ENCODE measurements around the gene TBC1D1. TPM values are rescaled to one million over a fixed set of nuclear protein-coding genes. Genes with fewer than 3 reads are reported as not detected.

TBC1D1 gene
- total RNA-seq, 1 experiment from 2014 or later: 106 TPM

GRCh38 chr4:38025665-38026064, 134.8 kb downstream of the TBC1D1 start:
- intact Hi-C loops (cut with micrococcal nuclease; ENCODE audit: unreplicated experiment): no loop called here
- peaks cover 2% of the 10 kb centered on the region; the same call in 1 of the 2 replicates for H3K36me3 ChIP-seq (ENCODE audit: low read depth)
- CTCF ChIA-PET: no interaction called here

GRCh38 chr4:38026158-38026740, 135.4 kb downstream of the TBC1D1 start:
- CTCF ChIA-PET: no interaction called here
- no peak overlapping the region for H3K27ac ChIP-seq

More at GRCh38 chr4:38025665-38026064, 134.8 kb downstream of the TBC1D1 start:
- BruUV-seq (replicated peaks): no TSS peak
- Histone ChIP-seq H3K4me3 (no peak overlapping the region), H3K9me2 (ENCODE audit: insufficient read depth) (no peaks in the 10 kb centered on the region), H3K79me2 (ENCODE audit: low read depth) (no peaks in the 10 kb centered on the region), H4K20me1 (ENCODE audit: insufficient read depth) (no peaks in the 10 kb centered on the region), H2AFZ (no peak overlapping the region), H3F3A (ENCODE audit: insufficient read depth, low read depth) (no peaks in the 10 kb centered on the region), H3K4me2 (no peak overlapping the region), H3K4me1 (replicated peaks; ENCODE audit: insufficient read depth) (no peaks in the 10 kb centered on the region), H3K27me3 (ENCODE audit: insufficient read depth, low read depth) (no peaks in the 10 kb centered on the region), H3K9me3 (ENCODE audit: insufficient read depth, low read depth) (no peaks in the 10 kb centered on the region), H3K27ac (no peak overlapping the region)
- DNase-seq: no peak
- TF ChIP-seq, protein P1, sequence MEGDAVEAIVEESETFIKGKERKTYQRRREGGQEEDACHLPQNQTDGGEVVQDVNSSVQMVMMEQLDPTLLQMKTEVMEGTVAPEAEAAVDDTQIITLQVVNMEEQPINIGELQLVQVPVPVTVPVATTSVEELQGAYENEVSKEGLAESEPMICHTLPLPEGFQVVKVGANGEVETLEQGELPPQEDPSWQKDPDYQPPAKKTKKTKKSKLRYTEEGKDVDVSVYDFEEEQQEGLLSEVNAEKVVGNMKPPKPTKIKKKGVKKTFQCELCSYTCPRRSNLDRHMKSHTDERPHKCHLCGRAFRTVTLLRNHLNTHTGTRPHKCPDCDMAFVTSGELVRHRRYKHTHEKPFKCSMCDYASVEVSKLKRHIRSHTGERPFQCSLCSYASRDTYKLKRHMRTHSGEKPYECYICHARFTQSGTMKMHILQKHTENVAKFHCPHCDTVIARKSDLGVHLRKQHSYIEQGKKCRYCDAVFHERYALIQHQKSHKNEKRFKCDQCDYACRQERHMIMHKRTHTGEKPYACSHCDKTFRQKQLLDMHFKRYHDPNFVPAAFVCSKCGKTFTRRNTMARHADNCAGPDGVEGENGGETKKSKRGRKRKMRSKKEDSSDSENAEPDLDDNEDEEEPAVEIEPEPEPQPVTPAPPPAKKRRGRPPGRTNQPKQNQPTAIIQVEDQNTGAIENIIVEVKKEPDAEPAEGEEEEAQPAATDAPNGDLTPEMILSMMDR (conservative IDR thresholded peaks at IDR 0.05): no peak
- TF ChIP-seq EZH2 (IDR thresholded peaks at IDR 0.05; ENCODE audit: low read depth): no peak
- POLR2A ChIA-PET (ENCODE audit: unreplicated experiment): no interaction called here

GRCh38 chr4:38030023-38030422, 139.1 kb downstream of the TBC1D1 start:
- POLR2A ChIA-PET (ENCODE audit: unreplicated experiment): no interaction called here
- no peaks in the 10 kb centered on the region for H4K20me1 ChIP-seq (ENCODE audit: insufficient read depth)
- H3K4me3 ChIP-seq: no peak overlapping the region
- H3K4me1 ChIP-seq (replicated peaks; ENCODE audit: insufficient read depth): no peaks in the 10 kb centered on the region
- TF ChIP-seq, protein P1 (conservative IDR thresholded peaks at IDR 0.05): no peak
- TF ChIP-seq EZH2 (IDR thresholded peaks at IDR 0.05; ENCODE audit: low read depth): no peak
- no peaks in the 10 kb centered on the region for H3K27me3 ChIP-seq (ENCODE audit: insufficient read depth, low read depth)
- peaks cover 2% of the 10 kb centered on the region; the same call in 1 of the 2 replicates for H3K36me3 ChIP-seq (ENCODE audit: low read depth)
- no peaks in the 10 kb centered on the region for H3K9me3 ChIP-seq (ENCODE audit: insufficient read depth, low read depth)
- no peak overlapping the region for H3K27ac ChIP-seq
- H2AFZ ChIP-seq: no peak overlapping the region
- no TSS peak for BruUV-seq (replicated peaks)
- CTCF ChIA-PET: no interaction called here
- no peak overlapping the region for H3K4me2 ChIP-seq
- H3K79me2 ChIP-seq (ENCODE audit: low read depth): no peaks in the 10 kb centered on the region
- DNase-seq: no peak
- intact Hi-C loops (cut with micrococcal nuclease; ENCODE audit: unreplicated experiment): no loop called here
- H3K9me2 ChIP-seq (ENCODE audit: insufficient read depth): no peaks in the 10 kb centered on the region
- H3F3A ChIP-seq (ENCODE audit: insufficient read depth, low read depth): no peaks in the 10 kb centered on the region

More at GRCh38 chr4:38026158-38026740, 135.4 kb downstream of the TBC1D1 start:
- intact Hi-C loops (cut with micrococcal nuclease; ENCODE audit: unreplicated experiment): no loop called here
- no peak overlapping the region for H3K4me2 ChIP-seq
- no peaks in the 10 kb centered on the region for H3K9me3 ChIP-seq (ENCODE audit: insufficient read depth, low read depth)
- no peak overlapping the region for H3K4me3 ChIP-seq
- H3F3A ChIP-seq (ENCODE audit: insufficient read depth, low read depth): no peaks in the 10 kb centered on the region
- H4K20me1 ChIP-seq (ENCODE audit: insufficient read depth): no peaks in the 10 kb centered on the region
- H3K36me3 ChIP-seq (ENCODE audit: low read depth): peaks cover 2% of the 10 kb centered on the region; the same call in 1 of the 2 replicates
- H2AFZ ChIP-seq: no peak overlapping the region
- H3K79me2 ChIP-seq (ENCODE audit: low read depth): no peaks in the 10 kb centered on the region
- no peaks in the 10 kb centered on the region for H3K4me1 ChIP-seq (replicated peaks; ENCODE audit: insufficient read depth)
- TF ChIP-seq EZH2 (IDR thresholded peaks at IDR 0.05; ENCODE audit: low read depth): no peak
- TF ChIP-seq, protein P1 (conservative IDR thresholded peaks at IDR 0.05): no peak
- H3K9me2 ChIP-seq (ENCODE audit: insufficient read depth): no peaks in the 10 kb centered on the region
- no peaks in the 10 kb centered on the region for H3K27me3 ChIP-seq (ENCODE audit: insufficient read depth, low read depth)
- no peak for DNase-seq
- POLR2A ChIA-PET (ENCODE audit: unreplicated experiment): no interaction called here
- no TSS peak for BruUV-seq (replicated peaks)

All from PC-9 (cell line).